NB4 (cell line): ENCODE data around the gene ACSL6.

Experiments
- DNase-seq: peaks from one replicate; pipeline ENCODE4 v3.0.0; 2010; ENCODE audit warnings: low read depth
- H3K4me3 ChIP-seq: one replicate; pipeline ENCODE4 v1.5.1; 2011; ENCODE audit warnings: mild to moderate bottlenecking, low read depth, low read length, moderate library complexity
- CTCF ChIP-seq: IDR thresholded peaks from one replicate; pipeline ENCODE4 v1.5.1; 2012; ENCODE audit warnings: low read depth, low read length
- MAX ChIP-seq: IDR thresholded peaks from 2 replicates; pipeline ENCODE4 v1.6.1; 2011; ENCODE audit warnings: low read depth, low read length
- MYC ChIP-seq: IDR thresholded peaks from 2 replicates; pipeline ENCODE4 v1.6.1; 2011; ENCODE audit warnings: low read depth, low read length
- POLR2A ChIP-seq: IDR thresholded peaks from 2 replicates; pipeline ENCODE4 v1.6.1; 2011; ENCODE audit warnings: mild to moderate bottlenecking; ENCODE audit not compliant: insufficient read length; ENCODE audit errors: extremely low read depth

The ACSL6 gene

GRCh38 chr5:131981516-131981915, 29.9 kb downstream of the ACSL6 start:
- TF ChIP-seq POLR2A (no peak), MYC (no peak), MAX (no peak), CTCF (no peak)
- DNase-seq: no peak
- H3K4me3 ChIP-seq: no peak overlapping the region

GRCh38 chr5:131980696-131981095, 30.8 kb downstream of the ACSL6 start:
- TF ChIP-seq MYC (no peak), CTCF (no peak), POLR2A (no peak), MAX (no peak)
- DNase-seq: no peak
- no peak overlapping the region for H3K4me3 ChIP-seq

- TF ChIP-seq MAX (no peak), MYC (no peak), CTCF (no peak), POLR2A (no peak)
- no peak for DNase-seq
- H3K4me3 ChIP-seq: no peak overlapping the region
Observed at GRCh38 chr5:131979816-131980215, 31.6 kb downstream of the ACSL6 start.

GRCh38 chr5:131977212-131977604, 34.2 kb downstream of the ACSL6 start:
- no peak overlapping the region for H3K4me3 ChIP-seq
- TF ChIP-seq MAX (no peak), MYC (no peak), CTCF (no peak), POLR2A (no peak)
- DNase-seq: no peak

- no peak for DNase-seq
- no peak overlapping the region for H3K4me3 ChIP-seq
- TF ChIP-seq MAX (no peak), MYC (no peak), CTCF (no peak), POLR2A (no peak)
Observed at GRCh38 chr5:131976414-131977211, 34.8 kb downstream of the ACSL6 start.
